Mononuclear cell (primary cell): Measurements from ENCODE around the gene VKORC1L1. TPM values are rescaled to one million over a fixed set of nuclear protein-coding genes. Genes with fewer than 3 reads are reported as not detected.
"Not testable (repeated sequence)": the region's sequence is repeated elsewhere in the genome, so short reads cannot be mapped to it uniquely, and the experiment has no call there.

Source experiments
- H3K27me3 ChIP-seq: 2 replicates; pipeline ENCODE4 v1.6.0; 2011; ENCODE audit warnings: low read length, control low read depth; ENCODE audit not compliant: insufficient read depth
- H3K4me1 ChIP-seq: 2 replicates; pipeline ENCODE4 v1.5.1; 2011; ENCODE audit warnings: mild to moderate bottlenecking, low read length, control low read depth; ENCODE audit not compliant: insufficient read depth
- H3K4me3 ChIP-seq: 2 replicates; pipeline ENCODE4 v1.5.1; 2011; ENCODE audit warnings: mild to moderate bottlenecking, low read length, moderate library complexity
- H3K9me3 ChIP-seq: 2 replicates; pipeline ENCODE4 v1.5.1; 2011; ENCODE audit warnings: low read depth, mild to moderate bottlenecking, control low read depth, low read length
- total RNA-seq: library from RNA; depleted of rRNA; stranded (reverse); fragments of >200 nt; gene quantifications from one replicate; pipeline ENCODE4 v1.2.3, GENCODE V29; 2012

The VKORC1L1 gene
- total RNA-seq, 1 donor, result 1.8 TPM

DNA sequence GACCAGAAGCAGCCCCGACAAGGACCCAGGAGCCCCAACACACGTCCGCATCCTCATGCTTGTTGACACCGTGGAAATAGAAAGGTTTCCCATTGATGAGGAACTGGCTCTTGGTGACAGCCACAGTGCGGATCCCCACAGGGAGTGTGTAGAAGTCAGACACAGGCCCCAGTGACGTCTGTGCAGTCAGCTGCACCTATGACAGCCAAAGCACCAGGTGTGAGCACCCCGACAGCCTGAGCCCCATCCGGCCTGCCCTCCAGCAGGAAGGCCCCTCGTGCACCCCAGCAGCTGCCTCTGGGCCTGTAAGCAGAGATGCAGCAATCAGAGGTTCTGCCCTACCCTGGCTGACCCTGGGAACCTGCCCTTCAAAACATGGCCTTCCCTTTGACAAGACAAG, 102.0 kb downstream of the VKORC1L1 start:
- Histone ChIP-seq H3K27me3 (no peaks in the 10 kb centered on the region), H3K4me1 (no peaks in the 10 kb centered on the region), H3K4me3 (no peak overlapping the region), H3K9me3 (no peaks in the 10 kb centered on the region)

DNA sequence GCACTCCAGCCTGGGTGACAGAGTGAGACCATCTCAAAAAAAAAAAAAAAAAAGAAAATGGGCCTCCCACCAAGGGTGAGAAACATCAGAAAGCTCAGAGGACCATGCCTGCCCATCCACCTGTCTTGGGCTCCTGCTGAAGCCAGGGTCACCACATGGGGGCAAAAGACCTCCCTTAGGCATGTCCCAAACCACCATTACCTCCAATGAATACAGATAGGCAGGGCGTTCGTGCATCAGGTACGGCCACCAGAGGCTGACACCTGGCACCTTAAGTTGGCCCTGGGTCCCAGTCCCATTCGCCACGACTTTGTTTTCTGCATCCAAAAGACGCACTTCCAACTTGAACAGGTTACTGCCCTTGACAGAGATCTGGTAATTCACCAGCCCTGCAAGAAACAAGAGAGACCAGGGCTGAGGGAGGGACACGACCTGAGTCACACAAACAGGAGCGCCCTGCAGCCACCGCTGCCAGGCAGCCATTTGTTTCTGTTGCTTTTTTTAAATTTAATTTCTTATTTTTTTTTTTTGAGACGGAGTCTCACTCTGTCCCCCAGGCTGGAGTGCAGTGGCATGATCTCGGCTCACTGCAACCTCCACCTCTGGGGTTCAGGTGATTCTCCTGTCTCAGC, 103.1 kb downstream of the VKORC1L1 start:
- Histone ChIP-seq H3K9me3 (no peaks in the 10 kb centered on the region), H3K4me3 (no peak overlapping the region), H3K27me3 (no peaks in the 10 kb centered on the region), H3K4me1 (peaks cover 9% of the 10 kb centered on the region)

DNA sequence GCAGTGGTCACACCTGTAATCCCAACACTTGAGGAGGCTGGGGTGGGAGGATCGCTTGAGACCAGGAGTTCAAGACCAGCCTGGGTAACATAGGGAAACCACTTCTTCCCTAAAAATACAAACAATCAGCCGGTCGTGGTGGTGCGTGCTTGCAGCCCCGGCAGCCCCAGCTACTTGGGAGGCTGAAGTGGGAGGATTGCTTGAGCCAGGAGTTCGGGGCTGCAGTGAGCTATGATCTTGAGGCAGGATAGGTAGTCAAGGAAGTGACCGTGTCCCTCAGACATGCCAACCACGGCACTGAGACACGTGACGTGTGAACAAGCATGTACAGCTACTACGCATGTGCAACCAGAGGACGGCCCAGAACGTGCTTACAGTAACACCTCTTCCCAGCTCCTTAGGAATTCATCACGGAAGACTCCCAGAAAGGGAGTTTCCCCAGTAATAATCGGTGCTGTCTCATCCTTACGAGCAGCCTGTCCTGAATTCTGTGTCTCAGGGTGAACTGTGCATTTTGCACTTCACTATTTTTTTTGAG, 103.9 kb downstream of the VKORC1L1 start:
- Histone ChIP-seq H3K4me1 (peaks cover 17% of the 10 kb centered on the region), H3K9me3 (no peaks in the 10 kb centered on the region), H3K4me3 (no peak overlapping the region), H3K27me3 (no peaks in the 10 kb centered on the region)

GRCh38 chr7:65978891-65979582, 106.2 kb downstream of the VKORC1L1 start:
- H3K4me1 ChIP-seq, result peaks cover 22% of the 10 kb centered on the region
- no peak overlapping the region for H3K4me3 ChIP-seq
- no peaks in the 10 kb centered on the region for H3K9me3 ChIP-seq
- H3K27me3 ChIP-seq, result no peaks in the 10 kb centered on the region

GRCh38 chr7:65979583-65980477, 107.0 kb downstream of the VKORC1L1 start:
- Histone ChIP-seq H3K9me3 (no peaks in the 10 kb centered on the region), H3K4me3 (no peak overlapping the region), H3K27me3 (no peaks in the 10 kb centered on the region), H3K4me1 (peaks cover 22% of the 10 kb centered on the region)

- Histone ChIP-seq H3K9me3 (no peaks in the 10 kb centered on the region), H3K27me3 (no peaks in the 10 kb centered on the region), H3K4me3 (peak overlapping the region; percentile 78), H3K4me1 (peaks cover 22% of the 10 kb centered on the region)
Measured at GRCh38 chr7:65980478-65981250, 107.8 kb downstream of the VKORC1L1 start.

GRCh38 chr7:65981965-65982792, 109.3 kb downstream of the VKORC1L1 start, which contains the start of gene GUSB:
GUSB (minus strand) TSS chr7:65982213; CDS start chr7:65982183, 30 bp downstream.
- Histone ChIP-seq H3K4me3 (peak within 1 kb of the TSS; percentile 78), H3K9me3 (no peaks in the 10 kb centered on the region), H3K4me1 (peaks cover 22% of the 10 kb centered on the region), H3K27me3 (no peaks in the 10 kb centered on the region)

GRCh38 chr7:65983965-65984658, 111.2 kb downstream of the VKORC1L1 start:
- no peaks in the 10 kb centered on the region for H3K9me3 ChIP-seq
- no peak overlapping the region for H3K4me3 ChIP-seq
- H3K4me1 ChIP-seq, result peaks cover 22% of the 10 kb centered on the region
- no peaks in the 10 kb centered on the region for H3K27me3 ChIP-seq

DNA sequence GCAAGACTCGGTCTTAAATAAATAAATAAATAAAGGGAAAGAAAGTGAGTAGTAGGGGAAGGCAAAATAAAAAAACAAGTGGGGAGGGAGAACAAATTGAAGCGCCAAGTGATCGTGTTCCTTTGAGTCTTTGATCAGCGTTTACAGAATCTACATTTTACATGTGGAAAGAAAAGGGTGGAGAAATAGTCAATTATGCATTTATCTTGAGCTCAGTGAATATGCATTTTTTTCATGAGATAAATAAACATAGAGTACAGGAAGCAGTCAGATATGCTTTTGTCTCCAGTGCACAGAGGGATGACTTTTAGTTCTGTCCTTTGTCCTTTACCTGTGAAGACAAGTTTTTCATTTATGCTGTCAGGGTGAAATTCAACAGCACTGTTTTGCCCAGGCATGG, 115.2 kb downstream of the VKORC1L1 start:
- no peak overlapping the region for H3K4me3 ChIP-seq
- H3K9me3 ChIP-seq, result no peaks in the 10 kb centered on the region
- no peaks in the 10 kb centered on the region for H3K27me3 ChIP-seq
- no peaks in the 10 kb centered on the region for H3K4me1 ChIP-seq

DNA sequence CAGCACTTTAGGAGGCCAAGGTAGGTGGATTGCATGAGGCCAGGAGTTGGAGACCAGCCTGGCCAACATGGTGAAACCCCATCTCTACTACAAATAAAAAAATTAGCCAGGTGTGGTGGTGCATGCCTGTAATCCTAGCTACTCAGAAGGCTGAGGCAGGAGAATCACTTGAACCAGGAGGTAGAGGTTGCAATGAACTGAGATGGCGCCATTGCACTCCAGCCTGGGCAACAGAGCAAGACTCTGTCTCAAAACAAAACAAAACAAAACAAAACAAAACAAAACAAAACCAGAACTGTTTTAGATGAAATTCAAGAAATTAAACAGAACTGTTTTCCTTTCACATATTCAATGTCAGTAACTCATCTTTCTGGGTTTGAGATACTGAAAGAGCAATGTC, 115.6 kb downstream of the VKORC1L1 start:
- not testable (repeated sequence) for H3K9me3 ChIP-seq, H3K4me1 ChIP-seq, H3K4me3 ChIP-seq, H3K27me3 ChIP-seq

DNA sequence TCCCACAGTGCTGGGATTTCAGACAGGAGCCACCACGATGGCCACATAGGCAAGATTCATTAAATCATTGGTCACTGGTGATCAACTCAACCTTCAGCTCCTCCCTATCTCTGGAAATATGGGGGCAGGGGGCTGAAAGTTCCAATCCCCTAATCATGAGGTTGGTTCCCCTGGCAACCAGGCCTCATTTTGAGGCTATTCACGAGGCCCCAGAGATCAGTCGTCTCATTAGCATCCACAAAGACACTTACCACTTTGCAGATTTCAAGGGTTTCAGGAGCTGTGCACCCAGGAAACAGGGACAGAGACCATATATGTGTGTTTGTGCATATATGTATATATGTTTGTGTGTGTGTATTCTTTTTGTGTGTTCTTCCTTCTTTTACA, 116.8 kb downstream of the VKORC1L1 start:
- Histone ChIP-seq H3K4me1 (no peaks in the 10 kb centered on the region), H3K27me3 (no peaks in the 10 kb centered on the region), H3K9me3 (no peaks in the 10 kb centered on the region), H3K4me3 (no peak overlapping the region)

GRCh38 chr7:65991829-65992228, 119.0 kb downstream of the VKORC1L1 start:
- H3K4me1 ChIP-seq, H3K9me3 ChIP-seq, H3K27me3 ChIP-seq, H3K4me3 ChIP-seq: not testable (repeated sequence)

DNA sequence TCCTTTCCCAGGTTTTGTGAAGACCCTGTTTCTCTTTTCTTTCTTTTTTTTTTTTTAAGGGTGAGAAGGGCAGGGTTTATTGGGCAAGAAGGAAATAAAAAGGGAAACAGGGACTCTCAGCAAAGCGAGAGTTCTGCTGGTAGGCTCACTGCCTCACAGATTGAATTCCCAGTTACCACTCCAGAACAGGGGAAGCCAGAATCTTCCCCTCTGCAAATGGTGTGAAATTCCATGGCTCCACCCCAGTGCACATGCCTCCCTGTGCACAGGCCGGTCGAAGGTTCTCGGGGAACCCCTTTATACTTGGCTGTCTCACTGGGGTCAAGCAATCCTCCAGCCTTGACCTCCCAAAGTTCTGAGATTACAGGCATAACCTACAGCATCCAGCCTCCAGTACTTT, 119.7 kb downstream of the VKORC1L1 start:
- Histone ChIP-seq H3K4me3 (no peak overlapping the region), H3K27me3 (no peaks in the 10 kb centered on the region), H3K9me3 (no peaks in the 10 kb centered on the region), H3K4me1 (no peaks in the 10 kb centered on the region)
